Fibroblast of mammary gland (primary cell): Measurements from ENCODE around the gene SLC6A15.

Experiments used
- DNase-seq: peaks from one replicate; pipeline ENCODE4 v3.0.0-alpha.2; 2010; ENCODE audit warnings: low read depth
- H3K4me3 ChIP-seq: 2 replicates; pipeline ENCODE4 v1.5.1; 2011; ENCODE audit warnings: low read depth, mild to moderate bottlenecking, low read length, moderate library complexity; ENCODE audit not compliant: control insufficient read depth
- TF ChIP-seq, protein P1 (sequence below): conservative IDR thresholded peaks from 2 replicates; pipeline ENCODE4 v1.5.1; 2011; ENCODE audit warnings: low read depth, low read length, inconsistent platforms; ENCODE audit not compliant: control insufficient read depth, insufficient read depth

SLC6A15 gene

DNA sequence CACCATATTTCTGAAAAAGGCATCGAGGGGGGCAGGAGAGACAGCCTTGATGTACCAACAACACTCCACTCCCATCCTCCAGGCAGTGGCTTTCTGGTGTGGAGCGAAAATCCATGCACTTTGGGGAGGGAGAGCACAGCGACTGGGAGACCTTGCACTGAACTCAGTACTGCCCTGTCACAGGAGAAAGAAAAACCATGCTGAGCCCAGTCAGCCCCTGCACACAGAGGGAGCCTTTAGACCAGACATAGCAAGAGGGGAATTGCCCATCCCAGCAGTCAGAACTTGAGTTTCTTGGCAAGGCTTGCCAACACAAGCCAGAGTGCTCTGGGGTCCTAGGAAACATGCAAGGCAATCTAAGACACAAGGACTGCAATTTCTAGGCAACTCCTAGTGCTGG lies 24.8 kb upstream of the SLC6A15 start:
- H3K4me3 ChIP-seq: no peak overlapping the region
- no peak for DNase-seq
- TF ChIP-seq, protein P1, sequence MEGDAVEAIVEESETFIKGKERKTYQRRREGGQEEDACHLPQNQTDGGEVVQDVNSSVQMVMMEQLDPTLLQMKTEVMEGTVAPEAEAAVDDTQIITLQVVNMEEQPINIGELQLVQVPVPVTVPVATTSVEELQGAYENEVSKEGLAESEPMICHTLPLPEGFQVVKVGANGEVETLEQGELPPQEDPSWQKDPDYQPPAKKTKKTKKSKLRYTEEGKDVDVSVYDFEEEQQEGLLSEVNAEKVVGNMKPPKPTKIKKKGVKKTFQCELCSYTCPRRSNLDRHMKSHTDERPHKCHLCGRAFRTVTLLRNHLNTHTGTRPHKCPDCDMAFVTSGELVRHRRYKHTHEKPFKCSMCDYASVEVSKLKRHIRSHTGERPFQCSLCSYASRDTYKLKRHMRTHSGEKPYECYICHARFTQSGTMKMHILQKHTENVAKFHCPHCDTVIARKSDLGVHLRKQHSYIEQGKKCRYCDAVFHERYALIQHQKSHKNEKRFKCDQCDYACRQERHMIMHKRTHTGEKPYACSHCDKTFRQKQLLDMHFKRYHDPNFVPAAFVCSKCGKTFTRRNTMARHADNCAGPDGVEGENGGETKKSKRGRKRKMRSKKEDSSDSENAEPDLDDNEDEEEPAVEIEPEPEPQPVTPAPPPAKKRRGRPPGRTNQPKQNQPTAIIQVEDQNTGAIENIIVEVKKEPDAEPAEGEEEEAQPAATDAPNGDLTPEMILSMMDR: no peak

- peak; percentile 13 for DNase-seq
- no peak overlapping the region for H3K4me3 ChIP-seq
- TF ChIP-seq, protein P1: no peak
Measured at GRCh38 chr12:84929501-84929900, 16.9 kb upstream of the SLC6A15 start.

DNA sequence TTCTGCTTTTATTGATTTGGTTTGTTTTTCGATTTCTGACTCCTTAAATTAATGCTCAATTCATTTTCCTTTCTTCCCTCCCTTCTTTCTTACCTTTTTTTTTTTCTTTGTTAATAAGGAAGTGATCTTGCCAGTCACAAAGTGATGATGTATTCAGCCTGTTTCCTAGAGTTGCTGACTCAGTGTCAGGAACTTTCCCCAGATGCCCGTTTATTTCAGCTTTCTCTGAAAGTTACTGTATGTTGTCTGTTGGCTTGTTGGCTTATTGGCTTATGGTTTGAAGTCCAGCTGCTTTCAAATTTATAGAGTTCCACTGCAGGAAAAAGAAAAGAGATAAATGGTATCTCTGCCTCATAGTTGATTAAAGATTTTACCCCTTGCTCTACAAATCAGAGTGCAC lies 12.4 kb upstream of the SLC6A15 start:
- H3K4me3 ChIP-seq: no peak overlapping the region
- peak; percentile 85 for DNase-seq
- TF ChIP-seq, protein P1: no peak

DNA sequence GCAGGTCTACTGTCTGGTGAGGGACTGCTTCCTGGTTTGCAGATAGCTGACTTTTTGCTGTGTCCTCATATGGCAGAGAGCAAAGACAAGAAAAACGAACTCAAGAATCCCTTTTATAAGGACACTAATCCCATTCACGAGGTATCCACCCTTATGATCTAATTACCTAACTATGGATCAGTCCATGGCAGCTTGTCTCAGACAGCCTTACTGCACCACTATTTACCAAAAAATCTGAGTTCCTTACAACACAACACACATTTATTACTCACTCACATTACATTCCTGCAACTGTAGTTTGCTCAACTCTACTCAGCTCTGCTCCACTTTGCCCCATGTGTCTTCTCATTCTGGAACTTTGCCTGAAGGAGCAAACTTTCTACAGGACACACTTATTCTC lies 10.1 kb upstream of the SLC6A15 start:
- peak; percentile 85 for DNase-seq
- TF ChIP-seq, protein P1: no peak
- H3K4me3 ChIP-seq: no peak overlapping the region

DNA sequence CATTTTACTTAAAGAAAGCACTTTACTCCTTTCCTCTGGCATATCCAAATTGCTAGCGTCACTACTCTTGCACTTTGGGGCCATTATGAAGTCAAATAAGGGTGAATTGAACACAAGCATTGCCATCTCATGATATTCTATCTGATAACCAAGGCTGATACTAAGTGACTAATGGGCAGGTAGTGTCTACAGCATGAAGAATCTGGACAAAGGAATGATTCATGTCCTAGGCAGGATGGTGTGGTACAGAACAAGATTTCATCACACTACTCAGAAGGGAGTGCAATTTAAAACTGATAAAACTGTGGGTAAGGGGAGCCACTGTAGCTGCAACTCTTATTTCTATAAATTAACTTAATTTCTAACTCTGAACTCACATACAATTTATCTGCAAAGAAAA lies 7.7 kb upstream of the SLC6A15 start:
- DNase-seq: peak; percentile 49

GRCh38 chr12:84919271-84919670 lies 6.7 kb upstream of the SLC6A15 start:
- DNase-seq: peak; percentile 89
- H3K4me3 ChIP-seq: no peak overlapping the region
- TF ChIP-seq, protein P1: no peak

More for the DNA sequence above, 7.7 kb upstream of the SLC6A15 start:
- TF ChIP-seq, protein P1: no peak
- H3K4me3 ChIP-seq: no peak overlapping the region

GRCh38 chr12:84913129-84913515 lies 523 bp upstream of the SLC6A15 start:
- peak overlapping the region; percentile 86 for H3K4me3 ChIP-seq
- DNase-seq: peak; percentile 43
- TF ChIP-seq, protein P1: no peak
